ENCODE measurements around the gene ACOT7.

GRCh38 chr1:6234502-6235295 lies 158.9 kb downstream of the ACOT7 start:
- TF ChIP-seq ATF3 (CRISPR knock-in tag; conservative IDR thresholded peaks at IDR 0.05) (no peak), ATF1 (CRISPR knock-in tag; IDR thresholded peaks at IDR 0.05) (no peak), JUN (CRISPR knock-in tag; IDR thresholded peaks at IDR 0.05) (no peak), CTCF (IDR thresholded peaks at IDR 0.05) (no peak), ATF2 (CRISPR knock-in tag; IDR thresholded peaks at IDR 0.05; ENCODE audit: borderline replicate concordance, low read depth) (no peak), ELF4 (CRISPR knock-in tag; IDR thresholded peaks at IDR 0.05; ENCODE audit: low read depth) (no peak), E2F5 (CRISPR knock-in tag; IDR thresholded peaks at IDR 0.05) (no peak), E2F1 (CRISPR knock-in tag; IDR thresholded peaks at IDR 0.05) (no peak)
